ENCODE data around the gene LCAT.

GRCh38 chr16:67930678-67931211, 13.2 kb downstream of the LCAT start:
- TF ChIP-seq MAX (IDR thresholded peaks at IDR 0.05) (no peak), FOXA1 (IDR thresholded peaks at IDR 0.05) (no peak), EGR1 (IDR thresholded peaks at IDR 0.05; ENCODE audit: low read depth in 2 of 2) (no peak), REST (IDR thresholded peaks at IDR 0.05) (no peak), YY1 (IDR thresholded peaks at IDR 0.05) (no peak), ZBTB33 (IDR thresholded peaks at IDR 0.05) (no peak), SP1 (IDR thresholded peaks at IDR 0.05) (no peak)
- TF ChIP-seq, protein P1, sequence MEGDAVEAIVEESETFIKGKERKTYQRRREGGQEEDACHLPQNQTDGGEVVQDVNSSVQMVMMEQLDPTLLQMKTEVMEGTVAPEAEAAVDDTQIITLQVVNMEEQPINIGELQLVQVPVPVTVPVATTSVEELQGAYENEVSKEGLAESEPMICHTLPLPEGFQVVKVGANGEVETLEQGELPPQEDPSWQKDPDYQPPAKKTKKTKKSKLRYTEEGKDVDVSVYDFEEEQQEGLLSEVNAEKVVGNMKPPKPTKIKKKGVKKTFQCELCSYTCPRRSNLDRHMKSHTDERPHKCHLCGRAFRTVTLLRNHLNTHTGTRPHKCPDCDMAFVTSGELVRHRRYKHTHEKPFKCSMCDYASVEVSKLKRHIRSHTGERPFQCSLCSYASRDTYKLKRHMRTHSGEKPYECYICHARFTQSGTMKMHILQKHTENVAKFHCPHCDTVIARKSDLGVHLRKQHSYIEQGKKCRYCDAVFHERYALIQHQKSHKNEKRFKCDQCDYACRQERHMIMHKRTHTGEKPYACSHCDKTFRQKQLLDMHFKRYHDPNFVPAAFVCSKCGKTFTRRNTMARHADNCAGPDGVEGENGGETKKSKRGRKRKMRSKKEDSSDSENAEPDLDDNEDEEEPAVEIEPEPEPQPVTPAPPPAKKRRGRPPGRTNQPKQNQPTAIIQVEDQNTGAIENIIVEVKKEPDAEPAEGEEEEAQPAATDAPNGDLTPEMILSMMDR (IDR thresholded peaks at IDR 0.05; ENCODE audit: low read depth, low read length, missing input control) = no peak
- TF ChIP-seq, protein P2, sequence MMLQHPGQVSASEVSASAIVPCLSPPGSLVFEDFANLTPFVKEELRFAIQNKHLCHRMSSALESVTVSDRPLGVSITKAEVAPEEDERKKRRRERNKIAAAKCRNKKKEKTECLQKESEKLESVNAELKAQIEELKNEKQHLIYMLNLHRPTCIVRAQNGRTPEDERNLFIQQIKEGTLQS (IDR thresholded peaks at IDR 0.05) = no peak

Measured in liver (tissue), 3 donors.